CD4-positive, alpha-beta T cell treated with Interleukin-21 for 1 hour (primary cell): ENCODE data around the gene CTNND2.
"Not testable (repeated sequence)": the region's sequence is repeated elsewhere in the genome, so short reads cannot be mapped to it uniquely, and the experiment has no call there.

Source experiments
- DNase-seq: peaks from one replicate; pipeline ENCODE4 v3.0.0-alpha.2; 2020

CTNND2 gene

GRCh38 chr5:11383506-11384095 lies 520.6 kb downstream of the CTNND2 start:
- DNase-seq, result no peak

GRCh38 chr5:11378461-11378860 lies 525.8 kb downstream of the CTNND2 start:
- no peak for DNase-seq

- DNase-seq, result no peak
Observed at GRCh38 chr5:11377896-11378295, 526.4 kb downstream of the CTNND2 start.

GRCh38 chr5:11372191-11372590 lies 532.1 kb downstream of the CTNND2 start:
- no peak for DNase-seq

GRCh38 chr5:11371021-11371420 lies 533.2 kb downstream of the CTNND2 start:
- DNase-seq, result no peak

GRCh38 chr5:11364531-11364930 lies 539.7 kb downstream of the CTNND2 start:
- no peak for DNase-seq

GRCh38 chr5:11363631-11364178 lies 540.5 kb downstream of the CTNND2 start:
- DNase-seq, result no peak

- no peak for DNase-seq
Observed at GRCh38 chr5:11361768-11362167, 542.5 kb downstream of the CTNND2 start.

- DNase-seq, result no peak
Observed at GRCh38 chr5:11357928-11358327, 546.3 kb downstream of the CTNND2 start.

- no peak for DNase-seq
Observed at GRCh38 chr5:11355491-11355890, 548.8 kb downstream of the CTNND2 start.

GRCh38 chr5:11346336-11346735 lies 557.9 kb downstream of the CTNND2 start:
- DNase-seq, result no peak

GRCh38 chr5:11335881-11336760 lies 568.1 kb downstream of the CTNND2 start:
- DNase-seq, result no peak

- DNase-seq, result no peak
Observed at GRCh38 chr5:11334404-11334803, 569.8 kb downstream of the CTNND2 start.

- DNase-seq, result no peak
Observed at GRCh38 chr5:11329679-11330078, 574.6 kb downstream of the CTNND2 start.

- no peak for DNase-seq
Observed at GRCh38 chr5:11324521-11325289, 579.5 kb downstream of the CTNND2 start.

- DNase-seq, result no peak
Observed at GRCh38 chr5:11323761-11324160, 580.5 kb downstream of the CTNND2 start.

- DNase-seq, result no peak
Observed at GRCh38 chr5:11322133-11322532, 582.1 kb downstream of the CTNND2 start.

- no peak for DNase-seq
Observed at GRCh38 chr5:11319836-11320580, 584.2 kb downstream of the CTNND2 start.

GRCh38 chr5:11313694-11314093 lies 590.6 kb downstream of the CTNND2 start:
- DNase-seq, result not testable (repeated sequence)

- no peak for DNase-seq
Observed at GRCh38 chr5:11311731-11312130, 592.5 kb downstream of the CTNND2 start.

GRCh38 chr5:11311272-11311671 lies 593.0 kb downstream of the CTNND2 start:
- no peak for DNase-seq

GRCh38 chr5:11310158-11310557 lies 594.1 kb downstream of the CTNND2 start:
- no peak for DNase-seq

- DNase-seq, result no peak
Observed at GRCh38 chr5:11306365-11306764, 597.9 kb downstream of the CTNND2 start.
